T-cell (primary cell): Measurements from ENCODE around the gene LMO1. TPM values are rescaled to one million over a fixed set of nuclear protein-coding genes. Genes with fewer than 3 reads are reported as not detected.

ENCODE experiments used
- ATAC-seq, 4 experiments: fragments of 200-7000 bp in 3 of 4; fragments of 150-1000 bp in 1 of 4; cut with Tn5 transposase; replicated peaks in 1 of 4; 1 replicate in 3 of 4; 2 replicates in 1 of 4; pipeline ENCODE4 v1.10.0; 2021; ENCODE audit warnings: moderate library complexity in 3 of 4, mild to moderate bottlenecking in 2 of 4, moderate number of reproducible peaks in 1 of 4
- CTCF ChIA-PET, 2 donors: fragments of 300-600 bp; sonication (Branson Sonifier 250); formaldehyde crosslinking; loops; one replicate each; lab custom pipeline; 2022; ENCODE audit warnings: antibody characterized with exemption in 2 of 2; lab: Charles Lee
- POLR2A ChIA-PET, 2 donors: fragments of 300-600 bp; sonication (Branson Sonifier 250); formaldehyde crosslinking; loops; one replicate each; lab custom pipeline; 2022; ENCODE audit warnings: antibody characterized with exemption in 2 of 2; lab: Charles Lee
- DNase-seq, 35 experiments: peaks; one replicate each; pipeline versions ENCODE4 v3.0.0 to v3.0.0-alpha.2; 2013 to 2023
- H3K27ac ChIP-seq: one replicate; pipeline ENCODE4 v1.5.1; 2013; ENCODE audit warnings: low read length
- H3K27me3 ChIP-seq, 2 experiments: replicated peaks in 1 of 2; 1 replicate in 1 of 2; 2 replicates in 1 of 2; pipeline versions ENCODE4 v1.6.1 to v1.7.0; 2013; ENCODE audit warnings: low read length in 1 of 2, mixed read lengths in 1 of 2; ENCODE audit not compliant: control insufficient read depth in 2 of 2, insufficient read depth in 2 of 2; ENCODE audit errors: extremely low read depth in 1 of 2
- H3K36me3 ChIP-seq, 2 donors: 1 replicate in 1 of 2; 2 replicates in 1 of 2; pipeline versions ENCODE4 v1.6.1 to v1.7.0; 2013; ENCODE audit warnings: low read length in 1 of 2; ENCODE audit not compliant: control insufficient read depth in 2 of 2, insufficient read depth in 1 of 2; ENCODE audit errors: extremely low read depth in 1 of 2
- H3K4me1 ChIP-seq, 2 experiments: 1 replicate in 1 of 2; 2 replicates in 1 of 2; pipeline versions ENCODE4 v1.6.1 to v1.7.0; 2013; ENCODE audit warnings: low read length in 2 of 2, mixed read lengths in 1 of 2; ENCODE audit not compliant: insufficient read depth in 2 of 2, control insufficient read depth in 1 of 2; ENCODE audit errors: extremely low read depth in 1 of 2
- H3K4me3 ChIP-seq, 2 donors: 1 replicate in 1 of 2; 2 replicates in 1 of 2; pipeline versions ENCODE4 v1.5.1 to v1.7.0; 2013; ENCODE audit warnings: mild to moderate bottlenecking in 2 of 2, low read length in 1 of 2, moderate library complexity in 1 of 2; ENCODE audit not compliant: control insufficient read depth in 1 of 2; ENCODE audit errors: extremely low read depth in 1 of 2
- H3K9me3 ChIP-seq: 2 replicates; pipeline ENCODE4 v1.7.0; 2013
- H3K27ac Mint-ChIP-seq, 2 donors: one replicate each; pipeline ENCODE4 v1.8.0; 2020 to 2021; ENCODE audit warnings: mild to moderate bottlenecking in 2 of 2, mixed read lengths in 2 of 2
- H3K27me3 Mint-ChIP-seq, 2 donors: one replicate each; pipeline ENCODE4 v1.8.0; 2021 to 2022; ENCODE audit warnings: mixed read lengths in 2 of 2
- H3K36me3 Mint-ChIP-seq: one replicate; pipeline ENCODE4 v1.8.0; 2021; ENCODE audit warnings: mixed read lengths
- H3K4me1 Mint-ChIP-seq, 3 donors: one replicate each; pipeline ENCODE4 v1.8.0; 2020 to 2022; ENCODE audit warnings: mixed read lengths in 3 of 3, mild to moderate bottlenecking in 1 of 3
- H3K4me3 Mint-ChIP-seq, 3 donors: one replicate each; pipeline ENCODE4 v1.8.0; 2020 to 2022; ENCODE audit warnings: mild to moderate bottlenecking in 3 of 3, mixed read lengths in 3 of 3, moderate library complexity in 3 of 3
- H3K9me3 Mint-ChIP-seq, 3 donors: one replicate each; pipeline ENCODE4 v1.8.0; 2020 to 2022; ENCODE audit warnings: mixed read lengths in 3 of 3
- WGBS: methylation state at CpG from one replicate; pipeline ENCODE4 v1.1.5; 2013; ENCODE audit warnings: missing lambda C conversion rate; ENCODE audit not compliant: insufficient coverage; 5-methylcytosine and 5-hydroxymethylcytosine counted together
- total RNA-seq, 35 experiments: library from RNA in 6 of 35; stranded (reverse) in 6 of 35; fragments of 120-200 nt in 1 of 35; gene quantifications; one replicate each; pipeline versions ENCODE4 v1.2.1 to v1.2.4 and lab custom pipeline; 2013 to 2026

LMO1 gene
- total RNA-seq, 5 donors from 2014 or later (not counting 1 experiment from before 2014, with no cell fraction given) = not detected

DNA sequence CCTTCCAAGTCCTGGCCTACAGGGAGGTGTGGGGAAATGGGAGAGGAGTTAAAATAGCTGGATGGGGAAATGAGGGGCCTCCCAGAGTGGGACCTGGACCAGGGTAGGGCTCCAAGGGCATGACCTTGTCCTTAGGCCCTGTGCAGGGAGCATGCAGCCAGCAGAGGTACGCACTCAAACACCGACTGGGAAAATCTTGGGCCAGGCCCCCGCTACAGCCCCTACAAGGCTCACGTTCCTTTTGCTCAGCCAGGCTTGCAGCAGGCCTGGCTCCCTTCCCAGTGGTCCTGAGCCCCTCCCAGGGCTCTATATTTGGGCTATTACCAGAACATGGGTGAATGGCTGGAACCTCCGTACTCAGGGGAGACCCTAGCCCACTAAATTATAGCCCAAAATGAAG, 31.3 kb downstream of the LMO1 start:
- Histone ChIP-seq H3K27me3 (peaks cover 0 to 12% of the 10 kb centered on the region in 2 experiments), H3K36me3 (no peaks in the 10 kb centered on the region), H3K4me1 (peaks cover 0 to 5% of the 10 kb centered on the region in 2 experiments), H3K4me3 (no peak overlapping the region), H3K9me3 (no peaks in the 10 kb centered on the region), H3K27ac (no peak overlapping the region)
- ATAC-seq = no peak
- POLR2A ChIA-PET = no interaction called here
- H3K36me3 Mint-ChIP-seq = no peaks in the 10 kb centered on the region
- CTCF ChIA-PET = no interaction called here
- H3K27me3 Mint-ChIP-seq = no peaks in the 10 kb centered on the region
- H3K4me1 Mint-ChIP-seq = peaks cover 5 to 12% (median 9%) of the 10 kb centered on the region in 3 donors
- WGBS = 63% methylated on average over 2 of the region's 5 CpGs
- no peak overlapping the region for H3K4me3 Mint-ChIP-seq
- DNase-seq = no peak
- no peaks in the 10 kb centered on the region for H3K9me3 Mint-ChIP-seq
- no peak overlapping the region for H3K27ac Mint-ChIP-seq

DNA sequence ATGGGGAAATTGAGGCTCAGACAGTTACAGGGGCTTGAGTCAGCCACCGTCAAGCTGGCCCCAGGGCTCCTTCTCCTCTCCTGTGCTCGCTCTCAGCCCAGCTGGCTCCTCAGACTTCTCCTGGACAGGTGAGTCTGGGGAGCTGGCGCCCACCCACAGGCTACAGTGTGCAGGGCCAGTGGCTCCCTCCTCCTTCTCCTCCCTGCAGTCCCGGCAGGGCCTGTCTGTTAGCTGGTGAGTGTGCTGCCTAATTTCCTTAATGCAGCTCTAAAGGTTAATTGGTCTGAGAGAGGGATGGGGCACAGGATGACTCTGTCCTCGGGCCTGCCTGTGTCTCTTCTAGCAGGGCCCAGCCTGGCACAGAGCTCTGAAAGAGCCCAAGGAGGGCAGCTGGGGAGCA, 31.7 kb downstream of the LMO1 start:
- H3K27ac Mint-ChIP-seq = no peak overlapping the region
- Histone ChIP-seq H3K9me3 (no peaks in the 10 kb centered on the region), H3K4me1 (peaks cover 0 to 5% of the 10 kb centered on the region in 2 experiments), H3K27ac (no peak overlapping the region), H3K36me3 (no peaks in the 10 kb centered on the region), H3K27me3 (peaks cover 0 to 12% of the 10 kb centered on the region in 2 experiments), H3K4me3 (no peak overlapping the region)
- no peaks in the 10 kb centered on the region for H3K9me3 Mint-ChIP-seq
- no peaks in the 10 kb centered on the region for H3K27me3 Mint-ChIP-seq
- DNase-seq (no peak), ATAC-seq (no peak)
- peaks cover 5 to 12% (median 9%) of the 10 kb centered on the region in 3 donors for H3K4me1 Mint-ChIP-seq
- ChIA-PET POLR2A (no interaction called here), CTCF (no interaction called here)
- 49% methylated on average over 3 of the region's 5 CpGs for WGBS
- no peak overlapping the region for H3K4me3 Mint-ChIP-seq
- no peaks in the 10 kb centered on the region for H3K36me3 Mint-ChIP-seq

- no peaks in the 10 kb centered on the region for H3K36me3 Mint-ChIP-seq
- Histone ChIP-seq H3K4me1 (peaks cover 0 to 5% of the 10 kb centered on the region in 2 experiments), H3K9me3 (no peaks in the 10 kb centered on the region), H3K4me3 (no peak overlapping the region), H3K27ac (no peak overlapping the region), H3K36me3 (no peaks in the 10 kb centered on the region), H3K27me3 (peaks cover 0 to 12% of the 10 kb centered on the region in 2 experiments)
- no peaks in the 10 kb centered on the region for H3K27me3 Mint-ChIP-seq
- H3K4me1 Mint-ChIP-seq = peaks cover 5 to 12% (median 9%) of the 10 kb centered on the region in 3 donors
- H3K9me3 Mint-ChIP-seq = no peaks in the 10 kb centered on the region
- CTCF ChIA-PET = interaction anchor here in 1 of 2 donors (1.4 kb wide), 1 partner anchor 22 kb away, joined by 3 read pairs; no protein-coding TSS in a partner anchor
- ATAC-seq = no peak
- WGBS = 73% methylated on average over 15 of the region's 21 CpGs
- H3K27ac Mint-ChIP-seq = no peak overlapping the region
- H3K4me3 Mint-ChIP-seq = no peak overlapping the region
- POLR2A ChIA-PET = interaction anchor here in 1 of 2 donors (0.5 kb wide), 1 partner anchor 10 kb away, joined by 3 read pairs; no protein-coding TSS in a partner anchor
- no peak for DNase-seq
These were observed 32.5 kb downstream of the LMO1 start for GRCh38 chr11:8230921-8231847.

DNA sequence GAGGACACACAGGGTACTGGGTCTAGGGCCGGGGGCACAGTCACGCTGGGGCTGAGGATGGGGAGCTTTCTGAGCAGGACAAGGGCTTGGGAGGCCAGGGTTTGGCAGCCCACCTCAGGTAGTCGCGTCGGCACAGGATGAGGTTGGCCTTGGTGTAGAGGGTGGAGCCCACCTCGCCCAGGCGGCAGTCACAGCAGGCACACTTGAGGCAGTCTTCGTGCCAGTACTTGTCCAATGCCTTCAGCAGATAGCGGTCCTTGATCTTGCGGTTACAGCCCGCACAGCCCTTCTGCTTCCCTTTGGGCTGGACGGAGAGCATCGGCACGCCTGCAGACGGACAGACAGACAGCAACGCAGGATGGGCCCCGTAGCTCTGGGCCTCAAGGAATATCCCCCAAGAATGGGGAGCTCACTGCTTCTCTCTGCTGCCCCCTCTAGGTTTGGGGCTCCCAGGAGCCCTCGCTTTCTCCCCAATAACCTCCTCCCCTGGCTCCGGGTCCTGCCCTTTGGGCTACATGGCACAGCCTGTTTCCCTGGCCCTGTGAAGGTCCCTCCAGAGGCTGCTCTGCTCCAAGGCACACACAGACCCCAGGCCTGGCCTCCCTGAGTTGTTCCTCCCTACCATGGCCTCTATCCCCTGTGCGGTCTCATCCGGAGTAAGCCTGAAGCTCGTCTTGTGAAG, 33.4 kb downstream of the LMO1 start:
- H3K27ac Mint-ChIP-seq = no peak overlapping the region
- ATAC-seq (no peak), DNase-seq (no peak)
- Histone ChIP-seq H3K4me3 (no peak overlapping the region), H3K9me3 (no peaks in the 10 kb centered on the region), H3K4me1 (peaks cover 0 to 10% of the 10 kb centered on the region in 2 experiments), H3K27ac (no peak overlapping the region), H3K27me3 (peaks cover 0 to 14% of the 10 kb centered on the region in 2 experiments), H3K36me3 (no peaks in the 10 kb centered on the region)
- POLR2A ChIA-PET = interaction anchor here in 1 of 2 donors (0.5 kb wide), 1 partner anchor 11 kb away, joined by 3 read pairs; no protein-coding TSS in a partner anchor
- H3K4me1 Mint-ChIP-seq = peaks cover 5 to 10% (median 9%) of the 10 kb centered on the region in 3 donors
- CTCF ChIA-PET = interaction anchor here in 1 of 2 donors (1.4 kb wide), 1 partner anchor 22 kb away, joined by 3 read pairs; no protein-coding TSS in a partner anchor
- H3K4me3 Mint-ChIP-seq = no peak overlapping the region
- H3K27me3 Mint-ChIP-seq = peaks cover 0 to 2% of the 10 kb centered on the region in 2 donors
- no peaks in the 10 kb centered on the region for H3K36me3 Mint-ChIP-seq
- 91% methylated on average over 14 of the region's 22 CpGs for WGBS
- H3K9me3 Mint-ChIP-seq = no peaks in the 10 kb centered on the region

GRCh38 chr11:8229299-8230177, 34.1 kb downstream of the LMO1 start:
- H3K4me3 Mint-ChIP-seq = no peak overlapping the region
- Histone ChIP-seq H3K27me3 (peaks cover 0 to 14% of the 10 kb centered on the region in 2 experiments), H3K4me1 (peaks cover 0 to 6% of the 10 kb centered on the region in 2 experiments), H3K9me3 (no peaks in the 10 kb centered on the region), H3K4me3 (no peak overlapping the region), H3K27ac (no peak overlapping the region), H3K36me3 (no peaks in the 10 kb centered on the region)
- CTCF ChIA-PET = interaction anchor here (0.7 to 1.4 kb wide), 6 partner anchors 11 to 1207 kb away, joined by 3 to 5 read pairs (median 3); no protein-coding TSS in a partner anchor
- H3K9me3 Mint-ChIP-seq = no peaks in the 10 kb centered on the region
- H3K4me1 Mint-ChIP-seq = peaks cover under 1 to 3% (median under 1%) of the 10 kb centered on the region in 3 donors
- no peak overlapping the region for H3K27ac Mint-ChIP-seq
- ATAC-seq = no peak
- WGBS = 71% methylated on average over 5 of the region's 9 CpGs
- DNase-seq = no peak
- POLR2A ChIA-PET = interaction anchor here in 1 of 2 donors (0.6 kb wide), 1 partner anchor 29 kb away, joined by 4 read pairs; no protein-coding TSS in a partner anchor
- H3K36me3 Mint-ChIP-seq = no peaks in the 10 kb centered on the region
- H3K27me3 Mint-ChIP-seq = peaks cover 0 to 2% of the 10 kb centered on the region in 2 donors
